Stimulated activated naive CD8-positive, alpha-beta T cell treated with anti-CD3 and anti-CD28 coated beads, Interleukin-15, Interleukin-2, amounts not matched to agents 100 ng/mL and 50 ng/mL, for 24 hours (primary cell): ENCODE measurements around the gene YIF1A.
A peak's percentile ranks its signal among the peaks of the same experiment; 100 is the strongest.
"Not testable (repeated sequence)": the region's sequence is repeated elsewhere in the genome, so short reads cannot be mapped to it uniquely, and the experiment has no call there.

Experiments
- H3K27ac Mint-ChIP-seq: one replicate; pipeline ENCODE4 v1.8.0; 2021; ENCODE audit warnings: mild to moderate bottlenecking, mixed read lengths
- H3K27me3 Mint-ChIP-seq: one replicate; pipeline ENCODE4 v1.8.0; 2021; ENCODE audit warnings: mixed read lengths
- H3K36me3 Mint-ChIP-seq: one replicate; pipeline ENCODE4 v1.8.0; 2021; ENCODE audit warnings: low read depth, mixed read lengths
- H3K4me1 Mint-ChIP-seq: one replicate; pipeline ENCODE4 v1.8.0; 2021; ENCODE audit warnings: low read depth, mixed read lengths
- H3K4me3 Mint-ChIP-seq: one replicate; pipeline ENCODE4 v1.8.0; 2021; ENCODE audit warnings: mild to moderate bottlenecking, mixed read lengths
- H3K9me3 Mint-ChIP-seq: one replicate; pipeline ENCODE4 v1.8.0; 2021; ENCODE audit warnings: mixed read lengths

The YIF1A gene

GRCh38 chr11:66277471-66278362 is 11.2 kb downstream of the YIF1A start, which contains the start of gene CNIH2:
TSS of gene CNIH2 (plus strand) at chr11:66278175. CDS start at chr11:66278457, 282 bp downstream.
- Mint-ChIP-seq H3K9me3 (no peaks in the 10 kb centered on the region), H3K4me3 (peak within 1 kb of the TSS; percentile 57), H3K27me3 (peaks cover 6% of the 10 kb centered on the region), H3K4me1 (peaks cover 32% of the 10 kb centered on the region), H3K36me3 (peaks cover 15% of the 10 kb centered on the region), H3K27ac (no peak within 1 kb of the TSS)

- H3K4me3 Mint-ChIP-seq, H3K27ac Mint-ChIP-seq, H3K9me3 Mint-ChIP-seq, H3K27me3 Mint-ChIP-seq: not testable (repeated sequence)
- peaks cover 32% of the 10 kb centered on the region for H3K4me1 Mint-ChIP-seq
- peaks cover 21% of the 10 kb centered on the region for H3K36me3 Mint-ChIP-seq
These were observed 11.9 kb downstream of the YIF1A start for GRCh38 chr11:66277064-66277463.

- H3K4me1 Mint-ChIP-seq = peaks cover 32% of the 10 kb centered on the region
- peaks cover 25% of the 10 kb centered on the region for H3K36me3 Mint-ChIP-seq
- not testable (repeated sequence) for H3K9me3 Mint-ChIP-seq, H3K27ac Mint-ChIP-seq, H3K27me3 Mint-ChIP-seq, H3K4me3 Mint-ChIP-seq
These were observed 12.3 kb downstream of the YIF1A start for GRCh38 chr11:66276619-66277018.

- Mint-ChIP-seq H3K36me3 (peaks cover 27% of the 10 kb centered on the region), H3K27me3 (peaks cover 6% of the 10 kb centered on the region), H3K4me3 (no peak overlapping the region), H3K9me3 (no peaks in the 10 kb centered on the region), H3K4me1 (peaks cover 33% of the 10 kb centered on the region), H3K27ac (no peak overlapping the region)
These were observed 12.8 kb downstream of the YIF1A start for GRCh38 chr11:66275984-66276612.

GRCh38 chr11:66275396-66275795 is 13.5 kb downstream of the YIF1A start:
- Mint-ChIP-seq H3K4me3 (no peak overlapping the region), H3K4me1 (peaks cover 38% of the 10 kb centered on the region), H3K27ac (no peak overlapping the region), H3K27me3 (peaks cover 6% of the 10 kb centered on the region), H3K9me3 (no peaks in the 10 kb centered on the region), H3K36me3 (peaks cover 31% of the 10 kb centered on the region)

- Mint-ChIP-seq H3K27ac (no peak overlapping the region), H3K36me3 (peaks cover 36% of the 10 kb centered on the region), H3K27me3 (peaks cover under 1% of the 10 kb centered on the region), H3K4me3 (no peak overlapping the region), H3K9me3 (no peaks in the 10 kb centered on the region), H3K4me1 (peaks cover 46% of the 10 kb centered on the region)
These were observed 14.7 kb downstream of the YIF1A start for GRCh38 chr11:66274219-66274618.

GRCh38 chr11:66272596-66272995 is 16.3 kb downstream of the YIF1A start:
- Mint-ChIP-seq H3K27me3 (no peaks in the 10 kb centered on the region), H3K4me1 (peaks cover 44% of the 10 kb centered on the region), H3K36me3 (peaks cover 39% of the 10 kb centered on the region), H3K27ac (no peak overlapping the region), H3K9me3 (no peaks in the 10 kb centered on the region), H3K4me3 (no peak overlapping the region)

- Mint-ChIP-seq H3K27me3 (no peaks in the 10 kb centered on the region), H3K9me3 (no peaks in the 10 kb centered on the region), H3K4me3 (no peak overlapping the region), H3K36me3 (peaks cover 39% of the 10 kb centered on the region), H3K4me1 (peaks cover 46% of the 10 kb centered on the region), H3K27ac (no peak overlapping the region)
These were observed 17.1 kb downstream of the YIF1A start for GRCh38 chr11:66271816-66272215.

GRCh38 chr11:66268952-66269905 is 19.7 kb downstream of the YIF1A start:
- peak overlapping the region; percentile 94 for H3K27ac Mint-ChIP-seq
- no peaks in the 10 kb centered on the region for H3K27me3 Mint-ChIP-seq
- peaks cover 47% of the 10 kb centered on the region for H3K4me1 Mint-ChIP-seq
- H3K36me3 Mint-ChIP-seq = peaks cover 45% of the 10 kb centered on the region
- H3K9me3 Mint-ChIP-seq = no peaks in the 10 kb centered on the region
- peak overlapping the region; percentile 96 for H3K4me3 Mint-ChIP-seq

- Mint-ChIP-seq H3K27ac (peak within 1 kb of the TSS; percentile 94), H3K36me3 (peaks cover 40% of the 10 kb centered on the region), H3K9me3 (no peaks in the 10 kb centered on the region), H3K27me3 (no peaks in the 10 kb centered on the region), H3K4me3 (peak within 1 kb of the TSS; percentile 96), H3K4me1 (peaks cover 45% of the 10 kb centered on the region)
These were observed 20.5 kb downstream of the YIF1A start, which contains the start of gene RAB1B for GRCh38 chr11:66268244-66268951. TSS of gene RAB1B (plus strand) at chr11:66268639. CDS start at chr11:66268680, 41 bp downstream.

GRCh38 chr11:66267379-66268243 is 21.3 kb downstream of the YIF1A start:
- peak overlapping the region; percentile 94 for H3K27ac Mint-ChIP-seq
- no peaks in the 10 kb centered on the region for H3K9me3 Mint-ChIP-seq
- peaks cover 40% of the 10 kb centered on the region for H3K4me1 Mint-ChIP-seq
- H3K4me3 Mint-ChIP-seq = peak overlapping the region; percentile 96
- H3K27me3 Mint-ChIP-seq = no peaks in the 10 kb centered on the region
- peaks cover 33% of the 10 kb centered on the region for H3K36me3 Mint-ChIP-seq

GRCh38 chr11:66267039-66267378 is 21.9 kb downstream of the YIF1A start:
- H3K27me3 Mint-ChIP-seq = no peaks in the 10 kb centered on the region
- no peaks in the 10 kb centered on the region for H3K9me3 Mint-ChIP-seq
- peaks cover 34% of the 10 kb centered on the region for H3K4me1 Mint-ChIP-seq
- peak overlapping the region; percentile 86 for H3K27ac Mint-ChIP-seq
- H3K4me3 Mint-ChIP-seq = peak overlapping the region; percentile 96
- H3K36me3 Mint-ChIP-seq = peaks cover 31% of the 10 kb centered on the region

- Mint-ChIP-seq H3K4me1 (peaks cover 29% of the 10 kb centered on the region), H3K9me3 (no peaks in the 10 kb centered on the region), H3K27ac (peak overlapping the region; percentile 86), H3K27me3 (no peaks in the 10 kb centered on the region), H3K36me3 (peaks cover 27% of the 10 kb centered on the region), H3K4me3 (peak overlapping the region; percentile 96)
These were observed 22.4 kb downstream of the YIF1A start for GRCh38 chr11:66266378-66267038.
